Breast epithelium (tissue), 3 donors: Measurements from ENCODE around the gene CCL14.

ENCODE experiments used
- CTCF ChIP-seq, 3 donors: fragments of 450-650 bp; IDR thresholded peaks; one replicate each; pipeline ENCODE4 v1.5.1; 2016 to 2017; ENCODE audit warnings: antibody characterized with exemption in 3 of 3, mild to moderate bottlenecking in 3 of 3, moderate library complexity in 3 of 3
- POLR2A ChIP-seq: fragments of 450-650 bp; IDR thresholded peaks from one replicate; pipeline ENCODE4 v1.6.1; 2016; ENCODE audit warnings: antibody characterized with exemption, mild to moderate bottlenecking, moderate library complexity
- POLR2AphosphoS5 ChIP-seq, 3 donors: sonication (generic); formaldehyde crosslinking; IDR thresholded peaks; one replicate each; pipeline ENCODE4 v1.6.1; 2017; ENCODE audit warnings: antibody characterized with exemption in 3 of 3

- TF ChIP-seq CTCF (IDR thresholded peaks at IDR 0.05) (no peak), POLR2AphosphoS5 (IDR thresholded peaks at IDR 0.05) (no peak), POLR2A (no peak)
Observed at GRCh38 chr17:36001862-36002603, 15.5 kb upstream of the CCL14 start.
